K562 (cell line): ENCODE measurements around the gene SYT1. TPM values are rescaled to one million over a fixed set of nuclear protein-coding genes. Genes with fewer than 3 reads are reported as not detected.

Experiments used
- ATAC-seq: fragments of 200-7000 bp; cut with Tn5 transposase; 3 replicates; pipeline ENCODE4 v1.9.1; 2020; ENCODE audit warnings: moderate library complexity
- BruUV-seq: library from RNA; stranded (reverse); fragments of 400-500 nt; replicated peaks from 2 replicates; lab custom pipeline; 2021; lab: Mats Ljungman, UMichigan
- CTCF ChIA-PET: fragments of 300-600 bp; formaldehyde crosslinking; extraction: SDS; loops from one replicate; lab custom pipeline; 2021; ENCODE audit warnings: low intra/inter-chr PET ratio; lab: Yijun Ruan, JAX
- POLR2A ChIA-PET: fragments of 300-600, 350-650 bp; sonication (Branson Sonifier 250); formaldehyde crosslinking; extraction: SDS; loops from one replicate; lab custom pipeline; 2021; ENCODE audit warnings: antibody characterized with exemption, inconsistent platforms; lab: Yijun Ruan, JAX
- DNase-seq, 4 experiments: peaks; one replicate each; pipeline versions ENCODE4 v3.0.0 to v3.0.0-alpha.2; 2011 to 2018; ENCODE audit warnings: low spot score in 3 of 4, mixed read lengths in 3 of 4; ENCODE audit errors: extremely low read depth in 1 of 4
- FAIRE-seq: peaks from 2 replicates; lab custom pipeline; 2011; peaks lifted over from hg19 to GRCh38; lab: Jason Lieb, UNC
- H2AFZ ChIP-seq: 2 replicates; pipeline ENCODE4 v1.6.0; 2011; ENCODE audit warnings: low read depth, low read length, control low read depth, inconsistent platforms
- H3K27ac ChIP-seq: fragments of 200-600 bp; 3 replicates; pipeline ENCODE4 v1.8.0; 2011; ENCODE audit warnings: low read depth, mild to moderate bottlenecking, control low read depth, inconsistent platforms, low read length, moderate library complexity, mixed read lengths; ENCODE audit errors: extremely low read depth
- H3K27me3 ChIP-seq, 2 experiments: fragments of 300-600 bp in 1 of 2; 2 replicates in 1 of 2; 3 replicates in 1 of 2; pipeline versions ENCODE4 v1.6.0 to v1.8.0; 2011; ENCODE audit warnings: inconsistent platforms in 2 of 2, low read length in 2 of 2, mild to moderate bottlenecking in 1 of 2, mixed read lengths in 1 of 2, moderate library complexity in 1 of 2; ENCODE audit not compliant: control insufficient read depth in 2 of 2, insufficient read depth in 2 of 2
- H3K36me3 ChIP-seq: fragments of 300-600 bp; 3 replicates; pipeline ENCODE4 v1.8.0; 2011; ENCODE audit warnings: mild to moderate bottlenecking, low read length, inconsistent platforms; ENCODE audit not compliant: control insufficient read depth, insufficient read depth
- H3K4me1 ChIP-seq, 2 experiments: fragments of 200-600 bp in 1 of 2; replicated peaks in 1 of 2; 2 replicates in 1 of 2; 3 replicates in 1 of 2; pipeline versions ENCODE4 v1.5.1 to v1.8.0; 2011; ENCODE audit warnings: inconsistent platforms in 2 of 2, low read length in 2 of 2, mild to moderate bottlenecking in 1 of 2, mixed read lengths in 1 of 2, moderate library complexity in 1 of 2; ENCODE audit not compliant: control insufficient read depth in 2 of 2, insufficient read depth in 2 of 2
- H3K4me2 ChIP-seq: 2 replicates; pipeline ENCODE4 v1.6.1; 2011; ENCODE audit warnings: low read length, control low read depth, inconsistent platforms, mixed read lengths; ENCODE audit not compliant: insufficient read depth
- H3K4me3 ChIP-seq: fragments of 200-600 bp; sonication (generic), shearing (Covaris generic); 2 replicates; pipeline ENCODE4 v1.5.1; 2016; ENCODE audit warnings: control low read depth, inconsistent platforms
- H3K79me2 ChIP-seq: fragments of 200-600 bp; 3 replicates; pipeline ENCODE4 v1.8.0; 2011; ENCODE audit warnings: low read length, inconsistent platforms; ENCODE audit not compliant: control insufficient read depth, insufficient read depth
- H3K9ac ChIP-seq, 2 experiments: 2 replicates each; pipeline versions ENCODE4 v1.6.0 to v1.6.1; 2011; ENCODE audit warnings: low read depth in 2 of 2, low read length in 2 of 2, control low read depth in 1 of 2, inconsistent platforms in 1 of 2, mild to moderate bottlenecking in 1 of 2, mixed read lengths in 1 of 2; ENCODE audit not compliant: insufficient read depth in 1 of 2
- H3K9me1 ChIP-seq: one replicate; pipeline ENCODE4 v1.6.0; 2011; ENCODE audit warnings: inconsistent platforms, mild to moderate bottlenecking, low read length, moderate library complexity; ENCODE audit not compliant: control insufficient read depth, insufficient read depth
- H3K9me3 ChIP-seq: replicated peaks from 2 replicates; pipeline ENCODE4 v1.5.1; 2011; ENCODE audit warnings: low read depth, low read length, inconsistent platforms; ENCODE audit not compliant: control insufficient read depth, insufficient read depth
- H4K20me1 ChIP-seq: replicated peaks from 2 replicates; pipeline ENCODE4 v1.6.1; 2011; ENCODE audit warnings: low read length, inconsistent platforms, mixed read lengths; ENCODE audit not compliant: control insufficient read depth, insufficient read depth
- CBFA2T3 ChIP-seq: fragments of 450-650 bp; IDR thresholded peaks from 2 replicates; pipeline ENCODE4 v1.6.1; 2017
- FUS ChIP-seq: fragments of 200-400 bp; formaldehyde crosslinking; optimal IDR thresholded peaks from 2 replicates; pipeline ENCODE3; 2017; ENCODE audit warnings: low read depth, low read length
- KLF1 ChIP-seq: fragments of 450-650 bp; IDR thresholded peaks from 2 replicates; pipeline ENCODE4 v1.6.1; 2016; ENCODE audit warnings: missing genetic modification characterization, missing compliant biosample characterization
- NEUROD1 ChIP-seq: fragments of 150-350 bp; IDR thresholded peaks from 2 replicates; pipeline ENCODE4 v1.6.1; 2014; ENCODE audit warnings: borderline replicate concordance, low read length, low read depth; ENCODE audit not compliant: partially characterized antibody
- RAD21 ChIP-seq, 2 experiments: fragments of 250-450 bp in 1 of 2; fragments of 450-650 bp in 1 of 2; sonication (Bioruptor Pico) in 1 of 2; formaldehyde crosslinking in 1 of 2; IDR thresholded peaks in 1 of 2; conservative IDR thresholded peaks in 1 of 2; 2 replicates each; pipeline versions ENCODE4 v1.4.0 to v1.8.0; 2020 to 2022; ENCODE audit warnings: mild to moderate bottlenecking in 2 of 2, moderate library complexity in 1 of 2
- RBM17 ChIP-seq: fragments of 200-400 bp; formaldehyde crosslinking; IDR thresholded peaks from 2 replicates; pipeline ENCODE4 v1.6.1; 2017; ENCODE audit warnings: low read depth, mild to moderate bottlenecking, low read length, borderline replicate concordance
- SMC3 ChIP-seq: conservative IDR thresholded peaks from 2 replicates; pipeline ENCODE4 v1.6.1; 2011; ENCODE audit warnings: low read depth, low read length, improper control_type of control experiment; ENCODE audit not compliant: insufficient read depth
- TAF1 ChIP-seq: IDR thresholded peaks from 2 replicates; pipeline ENCODE4 v1.6.1; 2011; ENCODE audit warnings: mild to moderate bottlenecking, low read length, moderate library complexity; ENCODE audit not compliant: insufficient read depth, control insufficient read depth, severe bottlenecking; ENCODE audit errors: extremely low read depth
- TAF9B ChIP-seq: fragments of 450-650 bp; IDR thresholded peaks from 2 replicates; pipeline ENCODE4 v1.6.1; 2018; ENCODE audit warnings: mild to moderate bottlenecking; ENCODE audit not compliant: partially characterized antibody
- ZNF121 ChIP-seq: sonication (generic); formaldehyde crosslinking; conservative IDR thresholded peaks from 2 replicates; pipeline ENCODE4 v1.8.0; 2022; ENCODE audit warnings: missing genetic modification reagents
- ZSCAN32 ChIP-seq: fragments of 450-650 bp; formaldehyde crosslinking; IDR thresholded peaks from 2 replicates; pipeline ENCODE4 v1.4.0; 2020; ENCODE audit warnings: mild to moderate bottlenecking, moderate library complexity
- WGBS: fragments of 100-300 bp; shearing (Covaris generic); methylation state at CpG from one replicate; pipeline ENCODE4 v1.1.6; 2016; ENCODE audit warnings: low coverage, mixed read lengths; ENCODE audit not compliant: insufficient coverage; ENCODE audit errors: missing lambda C conversion rate; 5-methylcytosine and 5-hydroxymethylcytosine counted together
- in situ Hi-C: fragments of 300-500 bp; cut with MboI; formaldehyde crosslinking; loops from 4 replicates; pipeline ENCODE4 v1.15.0; 2018; ENCODE audit warnings: inconsistent platforms, mixed read lengths
- intact Hi-C: fragments of 100-400 bp; cut with micrococcal nuclease; formaldehyde crosslinking; loops from 2 replicates; pipeline ENCODE4 v1.14.2; 2022
- polyA plus RNA-seq, 8 experiments: library from polyadenylated mRNA; depleted of rRNA in 4 of 8; stranded (reverse) in 5 of 8; unstranded in 3 of 8; fragments of >200 nt; fragmentation: Nextera tagmentation in 2 of 8; fragmentation: Illumina TruSeq in 1 of 8; extraction: Ambion mirVana in 2 of 8; extraction: Trizol in 1 of 8; gene quantifications; 2 replicates each; pipeline versions ENCODE4 v1.2.1 to v1.2.3, GENCODE V29; 2011 to 2014; ENCODE audit warnings: inconsistent platforms in 1 of 8, missing spikeins in 1 of 8
- total RNA-seq, 7 experiments: library from RNA; depleted of rRNA in 6 of 7; stranded (reverse); fragments of >200 nt in 6 of 7; fragmentation: Illumina TruSeq in 2 of 7; extraction: Trizol in 2 of 7; gene quantifications; 2 replicates each; pipeline versions ENCODE4 v1.2.1 to v1.2.3, GENCODE V29; 2011 to 2021; ENCODE audit warnings: low replicate concordance in 1 of 7
- TF ChIP-seq, protein P1 (sequence below): fragments of 250-450 bp; sonication (Bioruptor Pico); IDR thresholded peaks from 2 replicates; pipeline ENCODE4 v1.8.0; 2021; ENCODE audit warnings: moderate library complexity, mild to moderate bottlenecking, inconsistent platforms
- TF ChIP-seq, protein P2 (sequence below): fragments of 250-450 bp; sonication (Bioruptor Pico); IDR thresholded peaks from 2 replicates; pipeline ENCODE4 v1.4.0; 2020
- TF ChIP-seq, protein P3 (sequence below): fragments of 250-450 bp; sonication (Bioruptor Pico); IDR thresholded peaks from 2 replicates; pipeline ENCODE4 v1.8.0; 2021; ENCODE audit warnings: moderate library complexity, mild to moderate bottlenecking, inconsistent platforms

The SYT1 gene
- total and polyA plus RNA-seq, 9 of the 15 experiments (the other 6 are each of a cell fraction or from before 2014, with no cell fraction given), result 0.03 to 0.13 (median 0.07) TPM; not detected in 4

- Histone ChIP-seq H4K20me1 (no peaks in the 10 kb centered on the region), H3K9me3 (no peaks in the 10 kb centered on the region), H3K9me1 (no peaks in the 10 kb centered on the region), H3K27ac (no peak overlapping the region), H3K27me3 (no peaks in the 10 kb centered on the region), H2AFZ (no peak overlapping the region), H3K4me1 (no peaks in the 10 kb centered on the region), H3K79me2 (no peaks in the 10 kb centered on the region), H3K4me3 (no peak overlapping the region), H3K36me3 (no peaks in the 10 kb centered on the region), H3K4me2 (no peak overlapping the region), H3K9ac (no peak overlapping the region)
- ATAC-seq, result no peak
- FAIRE-seq, result no peak
- in situ Hi-C loops, result no loop called here
- BruUV-seq, result no TSS peak
- ChIA-PET CTCF (no interaction called here), POLR2A (no interaction called here)
- intact Hi-C loops, result no loop called here
- WGBS, result 3% methylated on average over 39 of the region's 41 CpGs
- no peak for DNase-seq
- TF ChIP-seq TAF1 (no peak), FUS (no peak), RAD21 (CRISPR knock-in tag; conservative IDR thresholded peaks at IDR 0.05 in 1 of 2, IDR thresholded peaks at IDR 0.05 in 1 of 2) (no peak), ZSCAN32 (CRISPR knock-in tag) (no peak), SMC3 (no peak), NEUROD1 (no peak), TAF9B (no peak), CBFA2T3 (no peak), ZNF121 (CRISPR knock-in tag) (no peak), RBM17 (no peak), KLF1 (tag) (no peak)
- TF ChIP-seq, protein P1, sequence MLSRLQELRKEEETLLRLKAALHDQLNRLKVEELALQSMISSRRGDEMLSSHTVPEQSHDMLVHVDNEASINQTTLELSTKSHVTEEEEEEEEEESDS (CRISPR knock-in tag), result no peak
- TF ChIP-seq, protein P2, sequence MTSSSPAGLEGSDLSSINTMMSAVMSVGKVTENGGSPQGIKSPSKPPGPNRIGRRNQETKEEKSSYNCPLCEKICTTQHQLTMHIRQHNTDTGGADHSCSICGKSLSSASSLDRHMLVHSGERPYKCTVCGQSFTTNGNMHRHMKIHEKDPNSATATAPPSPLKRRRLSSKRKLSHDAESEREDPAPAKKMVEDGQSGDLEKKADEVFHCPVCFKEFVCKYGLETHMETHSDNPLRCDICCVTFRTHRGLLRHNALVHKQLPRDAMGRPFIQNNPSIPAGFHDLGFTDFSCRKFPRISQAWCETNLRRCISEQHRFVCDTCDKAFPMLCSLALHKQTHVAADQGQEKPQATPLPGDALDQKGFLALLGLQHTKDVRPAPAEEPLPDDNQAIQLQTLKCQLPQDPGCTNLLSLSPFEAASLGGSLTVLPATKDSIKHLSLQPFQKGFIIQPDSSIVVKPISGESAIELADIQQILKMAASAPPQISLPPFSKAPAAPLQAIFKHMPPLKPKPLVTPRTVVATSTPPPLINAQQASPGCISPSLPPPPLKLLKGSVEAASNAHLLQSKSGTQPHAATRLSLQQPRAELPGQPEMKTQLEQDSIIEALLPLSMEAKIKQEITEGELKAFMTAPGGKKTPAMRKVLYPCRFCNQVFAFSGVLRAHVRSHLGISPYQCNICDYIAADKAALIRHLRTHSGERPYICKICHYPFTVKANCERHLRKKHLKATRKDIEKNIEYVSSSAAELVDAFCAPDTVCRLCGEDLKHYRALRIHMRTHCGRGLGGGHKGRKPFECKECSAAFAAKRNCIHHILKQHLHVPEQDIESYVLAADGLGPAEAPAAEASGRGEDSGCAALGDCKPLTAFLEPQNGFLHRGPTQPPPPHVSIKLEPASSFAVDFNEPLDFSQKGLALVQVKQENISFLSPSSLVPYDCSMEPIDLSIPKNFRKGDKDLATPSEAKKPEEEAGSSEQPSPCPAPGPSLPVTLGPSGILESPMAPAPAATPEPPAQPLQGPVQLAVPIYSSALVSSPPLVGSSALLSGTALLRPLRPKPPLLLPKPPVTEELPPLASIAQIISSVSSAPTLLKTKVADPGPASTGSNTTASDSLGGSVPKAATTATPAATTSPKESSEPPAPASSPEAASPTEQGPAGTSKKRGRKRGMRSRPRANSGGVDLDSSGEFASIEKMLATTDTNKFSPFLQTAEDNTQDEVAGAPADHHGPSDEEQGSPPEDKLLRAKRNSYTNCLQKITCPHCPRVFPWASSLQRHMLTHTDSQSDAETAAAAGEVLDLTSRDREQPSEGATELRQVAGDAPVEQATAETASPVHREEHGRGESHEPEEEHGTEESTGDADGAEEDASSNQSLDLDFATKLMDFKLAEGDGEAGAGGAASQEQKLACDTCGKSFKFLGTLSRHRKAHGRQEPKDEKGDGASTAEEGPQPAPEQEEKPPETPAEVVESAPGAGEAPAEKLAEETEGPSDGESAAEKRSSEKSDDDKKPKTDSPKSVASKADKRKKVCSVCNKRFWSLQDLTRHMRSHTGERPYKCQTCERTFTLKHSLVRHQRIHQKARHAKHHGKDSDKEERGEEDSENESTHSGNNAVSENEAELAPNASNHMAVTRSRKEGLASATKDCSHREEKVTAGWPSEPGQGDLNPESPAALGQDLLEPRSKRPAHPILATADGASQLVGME, result no peak
- TF ChIP-seq, protein P3, sequence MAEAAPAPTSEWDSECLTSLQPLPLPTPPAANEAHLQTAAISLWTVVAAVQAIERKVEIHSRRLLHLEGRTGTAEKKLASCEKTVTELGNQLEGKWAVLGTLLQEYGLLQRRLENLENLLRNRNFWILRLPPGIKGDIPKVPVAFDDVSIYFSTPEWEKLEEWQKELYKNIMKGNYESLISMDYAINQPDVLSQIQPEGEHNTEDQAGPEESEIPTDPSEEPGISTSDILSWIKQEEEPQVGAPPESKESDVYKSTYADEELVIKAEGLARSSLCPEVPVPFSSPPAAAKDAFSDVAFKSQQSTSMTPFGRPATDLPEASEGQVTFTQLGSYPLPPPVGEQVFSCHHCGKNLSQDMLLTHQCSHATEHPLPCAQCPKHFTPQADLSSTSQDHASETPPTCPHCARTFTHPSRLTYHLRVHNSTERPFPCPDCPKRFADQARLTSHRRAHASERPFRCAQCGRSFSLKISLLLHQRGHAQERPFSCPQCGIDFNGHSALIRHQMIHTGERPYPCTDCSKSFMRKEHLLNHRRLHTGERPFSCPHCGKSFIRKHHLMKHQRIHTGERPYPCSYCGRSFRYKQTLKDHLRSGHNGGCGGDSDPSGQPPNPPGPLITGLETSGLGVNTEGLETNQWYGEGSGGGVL (CRISPR knock-in tag), result no peak
Observed at GRCh38 chr12:78863482-78864402, 832 bp upstream of the SYT1 start.
